HCT116 (cell line): ENCODE data around the gene HK1. TPM values are rescaled to one million over a fixed set of nuclear protein-coding genes. Genes with fewer than 3 reads are reported as not detected.

Source experiments
- ATAC-seq: fragments of 200-7000 bp; cut with Tn5 transposase; 2 replicates; pipeline ENCODE4 v1.9.1; 2020; ENCODE audit warnings: mild to moderate bottlenecking, moderate library complexity
- BruUV-seq: library from RNA; stranded (reverse); fragments of 400-500 nt; replicated peaks from 2 replicates; lab custom pipeline; 2021; lab: Mats Ljungman, UMichigan
- CTCF ChIA-PET: fragments of 300-600 bp; sonication (Branson Sonifier 250); formaldehyde crosslinking; loops from one replicate; lab custom pipeline; 2021; ENCODE audit warnings: antibody characterized with exemption; lab: Charles Lee
- POLR2A ChIA-PET: fragments of 300-600, 350-600 bp; sonication (Branson Sonifier 250); formaldehyde crosslinking; loops from one replicate; lab custom pipeline; 2021; ENCODE audit warnings: antibody characterized with exemption; lab: Charles Lee
- RAD21 ChIA-PET, 2 experiments: fragments of 300-600 bp; sonication (Branson Sonifier 250); formaldehyde crosslinking; loops; one replicate each; lab custom pipeline; 2023; ENCODE audit warnings: low total read pairs in 2 of 2; ENCODE audit not compliant: uncharacterized antibody in 2 of 2, unreplicated experiment in 2 of 2, low non-redundant PET in 1 of 2; lab: Charles Lee
- DNase-seq: peaks from one replicate; pipeline ENCODE4 v3.0.0-alpha.2; 2010; ENCODE audit warnings: low read depth, low spot score
- H2AFZ ChIP-seq: fragments of 200-600 bp; shearing (Covaris generic), sonication (generic); 2 replicates; pipeline ENCODE4 v1.6.1; 2017; ENCODE audit warnings: low read depth, mixed run types, mixed read lengths, antibody characterized with exemption, low read length; ENCODE audit not compliant: poor library complexity, severe bottlenecking
- H3K27ac ChIP-seq: 2 replicates; pipeline ENCODE4 v1.5.1; 2012; ENCODE audit warnings: low read depth, low read length
- H3K27me3 ChIP-seq: fragments of 200-600 bp; sonication (generic); 2 replicates; pipeline ENCODE4 v1.6.1; 2016; ENCODE audit warnings: mixed run types, low read length, mixed read lengths; ENCODE audit not compliant: insufficient read depth
- H3K36me3 ChIP-seq, 2 experiments: fragments of 200-500 bp in 1 of 2; fragments of 200-600 bp in 1 of 2; sonication (Bioruptor generic) in 1 of 2; sonication (generic) in 1 of 2; 2 replicates each; pipeline versions ENCODE4 v1.5.1 to v1.6.1; 2014 to 2016; ENCODE audit warnings: low read length in 2 of 2, inconsistent platforms in 1 of 2, mixed read lengths in 1 of 2, mixed run types in 1 of 2; ENCODE audit not compliant: insufficient read depth in 2 of 2, control insufficient read depth in 1 of 2
- H3K4me1 ChIP-seq, 2 experiments: fragments of 200-600 bp in 1 of 2; sonication (generic) in 1 of 2; 2 replicates each; pipeline versions ENCODE4 v1.5.1 to v1.6.1; 2012 to 2017; ENCODE audit warnings: low read length in 2 of 2, inconsistent platforms in 1 of 2, mild to moderate bottlenecking in 1 of 2, mixed read lengths in 1 of 2, mixed run types in 1 of 2, moderate library complexity in 1 of 2; ENCODE audit not compliant: insufficient read depth in 2 of 2, control insufficient read depth in 1 of 2
- H3K4me2 ChIP-seq: fragments of 200-600 bp; sonication (generic); 2 replicates; pipeline ENCODE4 v1.6.1; 2017; ENCODE audit warnings: mixed run types, low read length, mixed read lengths
- H3K4me3 ChIP-seq, 2 experiments: fragments of 200-600 bp in 1 of 2; sonication (generic) in 1 of 2; replicated peaks in 1 of 2; 2 replicates each; pipeline ENCODE4 v1.5.1; 2011 to 2016; ENCODE audit warnings: low read length in 2 of 2, control low read depth in 1 of 2, low read depth in 1 of 2, mild to moderate bottlenecking in 1 of 2, mixed read lengths in 1 of 2, mixed run types in 1 of 2
- H3K79me2 ChIP-seq: fragments of 200-600 bp; sonication (generic); 2 replicates; pipeline ENCODE4 v1.6.1; 2017; ENCODE audit warnings: mild to moderate bottlenecking, mixed run types, low read length, moderate library complexity, mixed read lengths; ENCODE audit not compliant: insufficient read depth
- H3K9ac ChIP-seq: fragments of 200-600 bp; sonication (generic); 2 replicates; pipeline ENCODE4 v1.6.1; 2016; ENCODE audit warnings: low read length, mixed read lengths
- H3K9me2 ChIP-seq: fragments of 200-600 bp; sonication (generic), shearing (Covaris generic); 2 replicates; pipeline ENCODE4 v1.6.1; 2017; ENCODE audit warnings: mixed run types, mild to moderate bottlenecking, moderate library complexity; ENCODE audit not compliant: insufficient read depth
- H3K9me3 ChIP-seq, 2 experiments: fragments of 200-500 bp in 1 of 2; fragments of 200-600 bp in 1 of 2; sonication (Bioruptor generic) in 1 of 2; sonication (generic) in 1 of 2; 2 replicates each; pipeline ENCODE4 v1.6.1; 2014 to 2017; ENCODE audit warnings: low read length in 2 of 2, mixed read lengths in 2 of 2, inconsistent platforms in 1 of 2, low read depth in 1 of 2, mild to moderate bottlenecking in 1 of 2, mixed run types in 1 of 2, moderate library complexity in 1 of 2; ENCODE audit not compliant: control insufficient read depth in 1 of 2, insufficient read depth in 1 of 2
- H4K20me1 ChIP-seq: fragments of 200-600 bp; sonication (generic), shearing (Covaris generic); 2 replicates; pipeline ENCODE4 v1.6.1; 2017; ENCODE audit warnings: mixed run types, mild to moderate bottlenecking, moderate library complexity; ENCODE audit not compliant: insufficient read depth
- ATF3 ChIP-seq: IDR thresholded peaks from 2 replicates; pipeline ENCODE4 v1.6.1; 2012
- CBX3 ChIP-seq: IDR thresholded peaks from 2 replicates; pipeline ENCODE4 v1.6.1; 2012; ENCODE audit warnings: low read depth
- CEBPB ChIP-seq: IDR thresholded peaks from 2 replicates; pipeline ENCODE4 v1.6.1; 2012; ENCODE audit warnings: low read depth
- CTCF ChIP-seq, 3 experiments: fragments of 200-600 bp in 1 of 3; sonication (generic) in 1 of 3; IDR thresholded peaks in 2 of 3; conservative IDR thresholded peaks in 1 of 3; 2 replicates each; pipeline ENCODE4 v1.5.1; 2012 to 2017; ENCODE audit warnings: low read depth in 2 of 3, low read length in 2 of 3, antibody characterized with exemption in 1 of 3, borderline replicate concordance in 1 of 3, control low read depth in 1 of 3, mild to moderate bottlenecking in 1 of 3, mixed read lengths in 1 of 3, mixed run types in 1 of 3, moderate library complexity in 1 of 3; ENCODE audit not compliant: insufficient read depth in 1 of 3
- EGR1 ChIP-seq: IDR thresholded peaks from 2 replicates; pipeline ENCODE4 v1.6.1; 2012; ENCODE audit warnings: low read depth
- ELF1 ChIP-seq: IDR thresholded peaks from 2 replicates; pipeline ENCODE4 v1.6.1; 2012; ENCODE audit warnings: low read depth, borderline replicate concordance
- EZH2 ChIP-seq: fragments of 200-600 bp; sonication (generic); IDR thresholded peaks from 2 replicates; pipeline ENCODE4 v1.6.1; 2017; ENCODE audit warnings: antibody characterized with exemption, mixed run types
- FOSL1 ChIP-seq: IDR thresholded peaks from 2 replicates; pipeline ENCODE4 v1.6.1; 2012; ENCODE audit warnings: low read depth
- JUND ChIP-seq: IDR thresholded peaks from 2 replicates; pipeline ENCODE4 v1.6.1; 2012
- MAX ChIP-seq: IDR thresholded peaks from 2 replicates; pipeline ENCODE4 v1.6.1; 2012
- POLR2AphosphoS5 ChIP-seq: IDR thresholded peaks from 2 replicates; pipeline ENCODE4 v1.6.1; 2011; ENCODE audit warnings: mild to moderate bottlenecking, low read depth, low read length, moderate library complexity
- RAD21 ChIP-seq: IDR thresholded peaks from 2 replicates; pipeline ENCODE4 v1.6.1; 2012; ENCODE audit warnings: low read depth, mild to moderate bottlenecking
- REST ChIP-seq: IDR thresholded peaks from 2 replicates; pipeline ENCODE4 v1.6.1; 2012; ENCODE audit warnings: low read depth
- SP1 ChIP-seq: IDR thresholded peaks from 2 replicates; pipeline ENCODE4 v1.6.1; 2012; ENCODE audit warnings: low read depth
- SRF ChIP-seq: IDR thresholded peaks from 2 replicates; pipeline ENCODE4 v1.6.1; 2012; ENCODE audit warnings: low read depth
- TCF7L2 ChIP-seq: IDR thresholded peaks from 2 replicates; pipeline ENCODE4 v1.7.0; 2011; ENCODE audit warnings: borderline replicate concordance, inconsistent platforms; ENCODE audit not compliant: insufficient read depth, insufficient read length; ENCODE audit errors: extremely low read depth
- YY1 ChIP-seq: IDR thresholded peaks from 2 replicates; pipeline ENCODE4 v1.6.1; 2011; ENCODE audit warnings: low read length, low read depth, moderate library complexity, mild to moderate bottlenecking; ENCODE audit not compliant: insufficient replicate concordance; ENCODE audit errors: extremely low read depth
- ZBTB33 ChIP-seq: IDR thresholded peaks from 2 replicates; pipeline ENCODE4 v1.6.1; 2011; ENCODE audit warnings: mild to moderate bottlenecking, low read length, moderate library complexity; ENCODE audit not compliant: insufficient replicate concordance; ENCODE audit errors: extremely low read depth
- ZFX ChIP-seq: fragments of 450-650 bp; IDR thresholded peaks from 2 replicates; pipeline ENCODE4 v1.6.1; 2017
- ZNF274 ChIP-seq: fragments of 200-500 bp; sonication (Bioruptor generic); IDR thresholded peaks from 2 replicates; pipeline ENCODE4 v1.6.1; 2014; ENCODE audit warnings: mild to moderate bottlenecking, low read depth, low read length, inconsistent platforms
- intact Hi-C: fragments of 100-400 bp; cut with micrococcal nuclease; formaldehyde crosslinking; loops from 2 replicates; pipeline ENCODE4 v1.10.0; 2022
- total RNA-seq: library from RNA; stranded (reverse); gene quantifications from one replicate; pipeline ENCODE4 v1.2.1, GENCODE V29; 2021; ENCODE audit not compliant: unreplicated experiment

Gene HK1
- total RNA-seq, 1 experiment from 2014 or later: 50.3 TPM

GRCh38 chr10:69265521-69265920, 12.8 kb upstream of the HK1 start:
- H3K27ac ChIP-seq: no peak overlapping the region
- no TSS peak for BruUV-seq
- H3K27me3 ChIP-seq: 0 out of 2 replicates have a peak, but pooled peaks cover 4% of the 10 kb centered on the region
- no peak overlapping the region for H2AFZ ChIP-seq
- no peaks in the 10 kb centered on the region for H3K9me2 ChIP-seq
- H3K79me2 ChIP-seq: no peaks in the 10 kb centered on the region
- H4K20me1 ChIP-seq: no peaks in the 10 kb centered on the region
- TF ChIP-seq ZBTB33: no peak
- TF ChIP-seq CBX3: no peak
- no peak for TF ChIP-seq FOSL1
- no peak for TF ChIP-seq ZFX
- TF ChIP-seq TCF7L2: no peak
- TF ChIP-seq CEBPB: no peak
- no peak for TF ChIP-seq SP1
- no peak for TF ChIP-seq ATF3
- no peak for TF ChIP-seq ZNF274
- no peak for TF ChIP-seq MAX
- no peak for TF ChIP-seq CTCF (IDR thresholded peaks at IDR 0.05 in 2 of 3, conservative IDR thresholded peaks at IDR 0.05 in 1 of 3; ENCODE audit: borderline replicate concordance in 1 of 3, insufficient read depth in 1 of 3, low read depth in 2 of 3, low read length in 2 of 3)
- no peak for TF ChIP-seq REST
- TF ChIP-seq EZH2: no peak
- no peak for TF ChIP-seq EGR1
- no peak for TF ChIP-seq RAD21
- no peak for TF ChIP-seq YY1
- TF ChIP-seq JUND: no peak
- no peak for TF ChIP-seq POLR2AphosphoS5
- TF ChIP-seq SRF: no peak
- no peak for TF ChIP-seq ELF1
- RAD21 ChIA-PET: no interaction called here
- no peak overlapping the region for H3K9ac ChIP-seq
- intact Hi-C loops: no loop called here
- H3K36me3 ChIP-seq: no peaks in the 10 kb centered on the region
- no peaks in the 10 kb centered on the region for H3K9me3 ChIP-seq
- H3K4me3 ChIP-seq: no peak overlapping the region
- POLR2A ChIA-PET: no interaction called here
- DNase-seq: no peak
- ATAC-seq: no peak
- CTCF ChIA-PET: no interaction called here
- no peaks in the 10 kb centered on the region for H3K4me1 ChIP-seq
- no peak overlapping the region for H3K4me2 ChIP-seq
